Measurements from ENCODE around the gene MPRIP.
"Not testable (repeated sequence)": the region's sequence is repeated elsewhere in the genome, so short reads cannot be mapped to it uniquely, and the experiment has no call there.

MPRIP gene

GRCh38 chr17:17014748-17015124 is 27.5 kb upstream of the MPRIP start:
- not testable (repeated sequence) for DNase-seq

GRCh38 chr17:17015230-17015629 is 27.0 kb upstream of the MPRIP start:
- no peak for DNase-seq

GRCh38 chr17:17016199-17017197 is 25.8 kb upstream of the MPRIP start:
- DNase-seq: not testable (repeated sequence)

- no peak for DNase-seq
Measured at GRCh38 chr17:17017343-17018014, 24.8 kb upstream of the MPRIP start.

- DNase-seq: no peak
Measured at GRCh38 chr17:17018021-17018441, 24.2 kb upstream of the MPRIP start.

GRCh38 chr17:17018612-17019429 is 23.4 kb upstream of the MPRIP start:
- no peak for DNase-seq

GRCh38 chr17:17019430-17019762 is 22.9 kb upstream of the MPRIP start:
- DNase-seq: no peak

GRCh38 chr17:17019891-17020456 is 22.3 kb upstream of the MPRIP start:
- no peak for DNase-seq

GRCh38 chr17:17020821-17021193 is 21.4 kb upstream of the MPRIP start:
- DNase-seq: no peak

- DNase-seq: no peak
Measured at GRCh38 chr17:17021194-17021863, 20.9 kb upstream of the MPRIP start.

GRCh38 chr17:17022011-17022410 is 20.2 kb upstream of the MPRIP start:
- no peak for DNase-seq

- no peak for DNase-seq
Measured at GRCh38 chr17:17022456-17022855, 19.8 kb upstream of the MPRIP start.

- DNase-seq: no peak
Measured at GRCh38 chr17:17024778-17025300, 17.4 kb upstream of the MPRIP start.

- no peak for DNase-seq
Measured at GRCh38 chr17:17025621-17026020, 16.6 kb upstream of the MPRIP start.

GRCh38 chr17:17026163-17026562 is 16.1 kb upstream of the MPRIP start:
- DNase-seq: no peak

GRCh38 chr17:17027442-17028058 is 14.7 kb upstream of the MPRIP start:
- DNase-seq: no peak

GRCh38 chr17:17028059-17028877 is 14.0 kb upstream of the MPRIP start:
- DNase-seq: no peak

GRCh38 chr17:17028878-17029535 is 13.2 kb upstream of the MPRIP start:
- no peak for DNase-seq

GRCh38 chr17:17029938-17030337 is 12.3 kb upstream of the MPRIP start:
- DNase-seq: no peak

- no peak for DNase-seq
Measured at GRCh38 chr17:17030515-17031211, 11.6 kb upstream of the MPRIP start.
